ENCODE results near the gene NPAS3.

Gene NPAS3

DNA sequence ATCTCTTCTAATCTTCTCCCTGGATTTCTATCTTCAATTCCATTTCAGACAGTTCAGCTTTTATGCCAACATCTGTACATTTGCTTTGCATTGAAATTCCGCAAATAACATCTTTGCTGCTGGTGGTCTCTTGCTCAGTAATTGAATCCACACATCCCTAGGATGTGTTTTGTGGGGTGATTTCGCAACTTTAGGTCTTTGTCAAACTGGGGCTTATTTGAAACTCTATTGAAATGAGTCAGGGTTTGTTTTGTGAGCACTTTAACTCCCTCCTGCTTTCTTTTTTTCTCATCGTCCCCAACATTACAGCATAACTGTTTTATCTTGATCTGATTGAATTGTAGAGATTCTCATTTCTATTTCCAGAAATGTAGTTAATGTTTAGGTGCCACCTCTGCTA lies 404.3 kb downstream of the NPAS3 start:
- no peak for DNase-seq

GRCh38 chr14:33347796-33348195 lies 409.1 kb downstream of the NPAS3 start:
- no peak for DNase-seq

DNA sequence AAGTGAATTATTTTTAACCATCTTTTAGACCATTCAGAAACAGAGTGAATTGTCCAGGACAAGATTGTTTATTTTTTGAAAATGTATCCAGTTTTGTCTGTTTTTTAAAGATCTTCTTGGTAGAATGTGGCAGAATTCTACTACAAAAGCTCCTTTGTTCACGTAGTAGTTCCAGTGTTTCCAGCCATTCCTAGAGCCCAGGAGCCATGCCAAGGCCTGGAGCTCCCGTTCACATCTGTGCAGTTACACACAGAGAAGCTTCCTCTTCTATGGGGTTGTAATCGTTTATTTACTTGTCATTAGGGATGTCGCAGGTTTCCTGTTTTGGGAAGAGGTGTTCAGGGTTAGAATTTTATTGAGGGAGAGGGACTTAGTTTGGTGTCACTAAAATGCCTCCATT lies 409.8 kb downstream of the NPAS3 start:
- no peak for DNase-seq

GRCh38 chr14:33349871-33350270 lies 411.2 kb downstream of the NPAS3 start:
- DNase-seq = no peak

DNA sequence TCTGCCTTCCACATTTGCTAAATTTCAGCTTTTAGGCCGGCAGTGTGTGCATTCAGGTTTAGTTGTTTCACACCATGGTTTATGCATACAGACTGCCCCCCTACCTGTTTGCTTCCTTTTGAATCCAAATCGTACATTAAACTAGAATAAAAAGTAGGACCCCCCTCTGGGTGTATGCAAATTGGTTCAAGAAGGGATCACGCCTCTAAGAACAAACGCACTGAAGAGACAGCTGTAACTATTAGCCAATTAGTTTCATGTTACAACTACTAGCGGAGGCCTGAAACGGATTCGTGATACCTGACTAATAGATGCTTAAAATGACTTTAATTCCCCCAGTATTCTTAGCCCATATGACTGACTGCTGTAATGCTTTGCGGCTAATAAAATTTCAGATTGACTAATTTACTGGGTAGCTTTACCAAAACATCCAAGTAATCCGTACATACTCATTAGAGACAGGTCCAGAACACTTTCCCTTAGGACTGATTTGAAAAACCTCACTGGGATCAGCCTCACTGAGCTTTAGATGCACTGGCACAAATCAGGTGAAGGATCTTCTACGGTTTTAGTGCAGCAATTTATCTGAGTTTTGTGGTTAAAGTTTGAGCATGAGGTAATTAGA lies 411.8 kb downstream of the NPAS3 start:
- DNase-seq = no peak

GRCh38 chr14:33352821-33353220 lies 414.1 kb downstream of the NPAS3 start:
- DNase-seq = no peak

GRCh38 chr14:33356181-33356580 lies 417.5 kb downstream of the NPAS3 start:
- DNase-seq = no peak

- no peak for DNase-seq
These were observed 418.7 kb downstream of the NPAS3 start for GRCh38 chr14:33357225-33358010.

GRCh38 chr14:33359288-33359881 lies 420.7 kb downstream of the NPAS3 start:
- DNase-seq = no peak

GRCh38 chr14:33362934-33363333 lies 424.3 kb downstream of the NPAS3 start:
- no peak for DNase-seq

DNA sequence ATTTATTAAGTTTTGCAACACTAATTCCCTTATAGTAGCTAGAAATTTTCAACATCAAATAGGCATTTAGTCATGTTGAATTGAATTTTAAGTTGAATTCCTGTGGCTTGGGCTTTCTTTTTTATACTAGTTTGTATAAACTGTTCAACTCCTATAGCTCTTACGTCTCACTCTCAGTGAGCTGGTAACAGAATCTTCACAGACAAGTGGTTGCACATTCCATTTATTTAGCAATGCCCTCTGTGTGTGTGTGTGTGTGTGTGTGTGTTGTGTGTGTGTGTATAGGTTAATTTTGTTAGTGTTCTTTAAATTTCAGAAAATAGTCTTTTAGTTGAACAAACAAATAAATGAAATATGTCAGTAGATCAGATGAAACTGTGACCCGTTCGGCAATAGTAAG lies 425.0 kb downstream of the NPAS3 start:
- no peak for DNase-seq

DNA sequence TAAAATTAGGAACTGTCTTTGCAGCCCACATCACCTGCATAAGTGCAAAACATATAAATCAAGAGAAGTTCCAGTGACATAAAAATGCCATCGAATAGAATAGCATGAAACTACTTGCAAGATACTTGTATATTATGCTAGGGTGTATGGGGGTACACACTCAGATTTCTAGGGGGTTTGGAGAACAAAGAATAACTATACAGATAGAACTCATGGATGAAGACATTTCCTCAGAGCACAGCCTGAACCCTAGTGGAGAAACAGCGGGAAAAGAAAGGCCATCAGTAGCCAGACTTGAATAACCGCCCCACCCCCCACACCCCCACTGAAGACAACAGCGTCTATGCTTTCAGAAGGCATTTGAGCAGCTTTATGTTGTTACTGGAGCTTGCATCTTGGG lies 425.8 kb downstream of the NPAS3 start:
- no peak for DNase-seq

DNA sequence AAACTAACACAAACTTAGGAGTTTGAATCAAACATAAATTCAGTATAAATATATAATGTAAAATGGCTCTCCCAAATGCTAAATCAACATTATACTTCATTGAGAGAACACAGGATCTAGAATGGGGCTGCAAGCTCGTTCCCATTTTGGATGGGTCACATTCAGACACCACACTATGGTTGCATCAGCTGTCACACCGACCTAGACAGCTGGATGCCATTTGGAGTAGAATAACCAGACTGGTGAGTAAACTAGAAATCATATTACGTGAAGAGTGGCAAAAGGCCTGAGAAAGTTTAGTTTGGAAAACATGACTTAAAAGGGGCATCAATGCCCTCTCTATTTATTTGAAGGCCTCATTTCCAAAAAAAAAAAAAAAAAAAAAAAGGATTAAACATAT lies 430.4 kb downstream of the NPAS3 start:
- no peak for DNase-seq

DNA sequence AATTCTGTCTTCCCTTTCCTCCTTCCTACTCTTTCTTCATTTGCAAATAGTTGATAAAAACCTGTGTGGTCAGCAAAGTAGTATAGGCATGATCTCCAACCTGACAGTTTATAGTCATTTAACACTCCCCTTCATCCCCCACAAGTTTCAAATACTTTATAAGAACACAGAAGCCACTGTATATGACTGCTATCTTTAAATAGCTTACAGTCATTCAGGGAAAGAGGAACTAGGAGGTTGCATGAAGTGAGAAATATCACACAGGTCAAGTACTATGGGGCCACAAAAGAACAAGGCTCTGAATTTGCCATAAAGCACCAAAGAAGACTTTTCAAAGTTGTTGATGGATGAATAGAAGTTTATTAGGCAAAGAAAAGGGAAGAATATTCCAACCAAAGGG lies 431.3 kb downstream of the NPAS3 start:
- no peak for DNase-seq

DNA sequence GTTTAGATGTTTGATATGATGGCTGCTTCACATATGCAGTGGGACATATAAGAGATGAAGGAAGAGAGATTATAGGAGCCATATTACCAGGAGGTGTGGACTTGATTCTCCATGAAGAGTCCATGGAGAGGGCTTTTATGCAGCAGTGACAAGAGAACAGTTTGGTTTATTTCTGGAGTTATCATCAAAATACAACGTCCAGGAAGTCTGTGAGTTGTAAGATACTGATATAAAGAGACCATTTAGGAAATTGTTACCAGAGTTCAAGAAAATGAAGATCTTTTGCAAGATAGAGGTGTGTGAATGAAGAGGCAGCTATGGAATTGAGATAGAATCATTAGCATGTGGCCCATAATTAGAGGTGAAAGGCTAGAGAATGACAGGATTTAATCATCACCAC lies 431.7 kb downstream of the NPAS3 start:
- DNase-seq = no peak

- DNase-seq = no peak
These were observed 436.5 kb downstream of the NPAS3 start for GRCh38 chr14:33375196-33375595.

- DNase-seq = no peak
These were observed 437.1 kb downstream of the NPAS3 start for GRCh38 chr14:33375786-33376185.

- DNase-seq = no peak
These were observed 437.8 kb downstream of the NPAS3 start for GRCh38 chr14:33376510-33376909.

- DNase-seq = no peak
These were observed 439.1 kb downstream of the NPAS3 start for GRCh38 chr14:33377596-33378390.

DNA sequence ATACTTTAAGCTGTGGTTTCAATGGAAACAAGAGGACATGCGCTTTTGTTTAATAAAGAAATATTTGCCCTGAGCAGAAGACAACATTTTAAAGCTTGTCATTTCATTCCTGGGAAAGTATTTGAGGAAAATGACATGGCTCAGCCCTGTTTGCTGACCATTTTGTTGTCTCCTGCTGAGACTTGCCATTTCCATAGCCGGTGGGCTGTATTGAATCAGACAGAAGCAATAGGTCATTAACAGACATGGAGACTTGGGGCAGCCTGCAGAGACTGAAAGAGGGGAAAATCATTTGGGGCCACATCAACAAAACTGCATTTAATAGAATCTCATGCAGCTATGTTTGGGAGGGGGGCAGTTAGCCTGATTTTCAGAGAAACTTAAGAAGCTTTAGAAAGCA lies 443.0 kb downstream of the NPAS3 start:
- DNase-seq = no peak

- DNase-seq = no peak
These were observed 447.5 kb downstream of the NPAS3 start for GRCh38 chr14:33386140-33386539.

DNA sequence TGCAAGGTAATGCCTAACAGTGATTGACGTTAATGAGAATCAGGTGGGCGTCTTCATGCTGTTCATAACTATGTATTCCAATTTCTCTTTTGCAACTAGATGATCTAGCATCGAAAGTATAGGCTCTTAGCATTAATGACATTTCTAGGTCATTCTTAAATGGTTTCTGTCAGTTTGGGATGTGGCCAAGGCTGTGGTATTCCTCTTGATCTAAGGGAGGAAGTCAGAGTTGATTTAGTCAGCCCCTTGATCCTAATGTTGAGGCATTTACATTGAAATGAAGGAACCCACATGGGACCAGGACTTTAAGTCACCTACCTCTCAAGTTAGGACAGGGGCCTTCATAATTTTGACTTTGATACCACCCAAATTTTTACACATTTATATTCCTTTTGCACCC lies 448.1 kb downstream of the NPAS3 start:
- DNase-seq = no peak

DNA sequence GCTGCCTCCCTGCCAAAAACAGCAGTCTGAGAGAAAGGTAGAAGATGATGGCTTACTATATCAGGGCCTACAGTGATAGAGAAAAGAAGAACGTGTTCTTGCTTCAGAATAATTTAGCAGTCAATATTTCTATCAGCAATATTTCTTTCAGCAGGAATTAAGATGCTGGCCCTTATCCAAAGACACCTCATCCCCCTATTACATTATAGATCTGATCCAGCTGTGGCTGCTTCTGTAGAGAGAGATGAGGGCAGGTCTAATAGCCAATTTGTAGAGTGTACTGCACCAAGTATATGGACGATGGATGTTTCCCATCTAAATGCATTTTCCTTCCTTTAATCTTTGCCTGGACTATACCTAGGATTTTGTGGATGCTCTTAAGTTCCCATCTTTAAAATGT lies 451.7 kb downstream of the NPAS3 start:
- DNase-seq = no peak

Measured in activated CD4-positive, alpha-beta T cell treated with anti-CD3 and anti-CD28 coated beads, Interleukin-2, amount 50 U/mL, for 48 hours (primary cell).